ENCODE measurements around the gene ADTRP. TPM values are rescaled to one million over a fixed set of nuclear protein-coding genes. Genes with fewer than 3 reads are reported as not detected.

Gene ADTRP
- total RNA-seq, 2 experiments from 2014 or later: not detected

DNA sequence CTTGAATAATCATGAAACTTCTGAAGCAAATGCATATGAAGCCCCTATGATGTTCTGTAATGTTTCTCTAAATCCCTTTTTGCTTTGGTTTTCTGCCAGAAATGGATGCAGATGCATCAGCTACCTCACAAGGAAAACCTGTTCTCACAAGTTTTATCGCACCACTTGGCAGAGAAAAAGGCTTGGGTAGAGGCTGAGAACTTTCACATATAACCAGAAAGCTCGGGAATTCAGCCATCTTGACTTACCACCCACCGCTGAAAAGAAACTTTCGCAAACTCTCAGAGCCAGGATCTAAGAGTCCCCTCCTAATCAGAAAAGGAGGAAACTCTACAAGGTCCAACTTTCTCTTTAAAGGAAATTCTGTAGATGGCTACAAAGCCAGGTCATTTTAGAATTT lies 36.2 kb upstream of the ADTRP start:
- ChIA-PET CTCF (ENCODE audit: unreplicated experiment) (no interaction called here), POLR2A (interaction anchor here (0.6 to 0.7 kb wide), 2 partner anchors 172 to 414 kb away, joined by 3 read pairs; no protein-coding TSS in a partner anchor)
- no peaks in the 10 kb centered on the region for H3K36me3 ChIP-seq (ENCODE audit: insufficient read depth, low read length)
- H3K4me1 ChIP-seq (ENCODE audit: insufficient read depth, low read length, poor library complexity, severe bottlenecking): no peaks in the 10 kb centered on the region
- no peak overlapping the region for H3K27ac ChIP-seq (ENCODE audit: low read depth, low read length, poor library complexity, severe bottlenecking)
- H3K79me2 ChIP-seq (ENCODE audit: insufficient read depth, low read depth, low read length): no peaks in the 10 kb centered on the region
- DNase-seq (ENCODE audit: low spot score): no peak
- H3K9me2 ChIP-seq (ENCODE audit: insufficient read depth, low read length): no peaks in the 10 kb centered on the region
- H4K20me1 ChIP-seq (ENCODE audit: insufficient read depth, low read length): no peaks in the 10 kb centered on the region
- H3K4me3 ChIP-seq (ENCODE audit: low read depth, low read length, poor library complexity, severe bottlenecking): no peak overlapping the region
- H2AFZ ChIP-seq (ENCODE audit: low read length): no peak overlapping the region
- H3K4me2 ChIP-seq (ENCODE audit: low read length): no peak overlapping the region
- no peaks in the 10 kb centered on the region for H3K9me3 ChIP-seq (ENCODE audit: low read length)
- BruUV-seq (replicated peaks): no TSS peak
- TF ChIP-seq EZH2phosphoT487 (IDR thresholded peaks at IDR 0.05; ENCODE audit: borderline replicate concordance, low read depth, low read length): no peak
- TF ChIP-seq, protein P1, sequence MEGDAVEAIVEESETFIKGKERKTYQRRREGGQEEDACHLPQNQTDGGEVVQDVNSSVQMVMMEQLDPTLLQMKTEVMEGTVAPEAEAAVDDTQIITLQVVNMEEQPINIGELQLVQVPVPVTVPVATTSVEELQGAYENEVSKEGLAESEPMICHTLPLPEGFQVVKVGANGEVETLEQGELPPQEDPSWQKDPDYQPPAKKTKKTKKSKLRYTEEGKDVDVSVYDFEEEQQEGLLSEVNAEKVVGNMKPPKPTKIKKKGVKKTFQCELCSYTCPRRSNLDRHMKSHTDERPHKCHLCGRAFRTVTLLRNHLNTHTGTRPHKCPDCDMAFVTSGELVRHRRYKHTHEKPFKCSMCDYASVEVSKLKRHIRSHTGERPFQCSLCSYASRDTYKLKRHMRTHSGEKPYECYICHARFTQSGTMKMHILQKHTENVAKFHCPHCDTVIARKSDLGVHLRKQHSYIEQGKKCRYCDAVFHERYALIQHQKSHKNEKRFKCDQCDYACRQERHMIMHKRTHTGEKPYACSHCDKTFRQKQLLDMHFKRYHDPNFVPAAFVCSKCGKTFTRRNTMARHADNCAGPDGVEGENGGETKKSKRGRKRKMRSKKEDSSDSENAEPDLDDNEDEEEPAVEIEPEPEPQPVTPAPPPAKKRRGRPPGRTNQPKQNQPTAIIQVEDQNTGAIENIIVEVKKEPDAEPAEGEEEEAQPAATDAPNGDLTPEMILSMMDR (conservative IDR thresholded peaks at IDR 0.05; ENCODE audit: low read length): no peak
- intact Hi-C loops (cut with micrococcal nuclease; ENCODE audit: unreplicated experiment): no loop called here

DNA sequence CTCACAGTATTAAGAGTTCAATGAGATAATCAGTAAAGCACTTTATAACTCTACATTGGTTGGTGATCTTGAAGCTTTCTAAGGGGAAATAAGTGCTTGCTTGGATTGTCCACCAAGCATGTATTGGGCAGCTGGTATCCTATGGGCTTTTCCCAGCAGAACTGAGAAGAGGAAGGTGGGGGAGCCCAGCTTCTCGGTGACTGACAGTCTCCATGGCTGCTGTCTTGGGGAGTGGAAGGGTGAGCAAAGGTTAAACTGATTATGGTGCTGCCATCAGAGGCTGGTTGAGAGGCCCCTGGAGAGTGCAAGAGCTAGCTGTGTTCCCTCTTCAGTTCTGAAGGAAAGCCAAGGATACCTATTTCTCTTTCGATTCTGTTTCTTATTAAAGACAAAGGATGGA lies 35.5 kb upstream of the ADTRP start:
- Histone ChIP-seq H2AFZ (ENCODE audit: low read length) (no peak overlapping the region), H3K9me2 (ENCODE audit: insufficient read depth, low read length) (no peaks in the 10 kb centered on the region), H3K36me3 (ENCODE audit: insufficient read depth, low read length) (no peaks in the 10 kb centered on the region), H3K4me2 (ENCODE audit: low read length) (no peak overlapping the region), H3K27ac (ENCODE audit: low read depth, low read length, poor library complexity, severe bottlenecking) (no peak overlapping the region), H3K9me3 (ENCODE audit: low read length) (no peaks in the 10 kb centered on the region), H3K4me1 (ENCODE audit: insufficient read depth, low read length, poor library complexity, severe bottlenecking) (no peaks in the 10 kb centered on the region), H3K79me2 (ENCODE audit: insufficient read depth, low read depth, low read length) (no peaks in the 10 kb centered on the region), H4K20me1 (ENCODE audit: insufficient read depth, low read length) (no peaks in the 10 kb centered on the region), H3K4me3 (ENCODE audit: low read depth, low read length, poor library complexity, severe bottlenecking) (no peak overlapping the region)
- TF ChIP-seq, protein P1 (conservative IDR thresholded peaks at IDR 0.05; ENCODE audit: low read length): no peak
- TF ChIP-seq EZH2phosphoT487 (IDR thresholded peaks at IDR 0.05; ENCODE audit: borderline replicate concordance, low read depth, low read length): no peak
- intact Hi-C loops (cut with micrococcal nuclease; ENCODE audit: unreplicated experiment): no loop called here
- POLR2A ChIA-PET: interaction anchor here (0.6 kb wide), 1 partner anchor 45 kb away, joined by 4 read pairs; no protein-coding TSS in a partner anchor
- BruUV-seq (replicated peaks): no TSS peak
- CTCF ChIA-PET (ENCODE audit: unreplicated experiment): no interaction called here
- DNase-seq (ENCODE audit: low spot score): no peak

DNA sequence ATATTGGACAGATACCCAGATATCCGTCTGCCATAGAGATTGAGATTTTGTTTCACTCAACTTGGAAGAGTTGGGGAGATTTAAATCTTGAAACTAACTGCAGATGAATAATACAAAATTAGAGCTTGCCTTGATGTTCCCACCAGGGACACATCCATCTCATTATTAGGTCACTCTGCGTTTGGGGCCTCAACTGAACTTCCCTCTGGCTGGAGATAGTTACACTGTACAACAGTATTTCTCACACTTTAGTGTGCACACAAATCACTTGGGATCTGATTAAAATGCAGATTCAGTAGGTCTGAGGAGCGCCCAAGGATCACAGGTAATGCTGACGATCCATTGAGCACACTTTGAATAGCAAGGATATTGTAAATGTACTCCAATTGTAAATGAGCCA lies 35.0 kb upstream of the ADTRP start:
- no peak overlapping the region for H2AFZ ChIP-seq (ENCODE audit: low read length)
- ChIA-PET CTCF (ENCODE audit: unreplicated experiment) (no interaction called here), POLR2A (interaction anchor here (1.5 kb wide), 1 partner anchor 8 kb away, joined by 4 read pairs; no protein-coding TSS in a partner anchor)
- H3K4me1 ChIP-seq (ENCODE audit: insufficient read depth, low read length, poor library complexity, severe bottlenecking): no peaks in the 10 kb centered on the region
- H3K36me3 ChIP-seq (ENCODE audit: insufficient read depth, low read length): no peaks in the 10 kb centered on the region
- no peak overlapping the region for H3K27ac ChIP-seq (ENCODE audit: low read depth, low read length, poor library complexity, severe bottlenecking)
- no peak for DNase-seq (ENCODE audit: low spot score)
- no peak overlapping the region for H3K4me2 ChIP-seq (ENCODE audit: low read length)
- no peak overlapping the region for H3K4me3 ChIP-seq (ENCODE audit: low read depth, low read length, poor library complexity, severe bottlenecking)
- no peaks in the 10 kb centered on the region for H3K9me2 ChIP-seq (ENCODE audit: insufficient read depth, low read length)
- no peaks in the 10 kb centered on the region for H3K79me2 ChIP-seq (ENCODE audit: insufficient read depth, low read depth, low read length)
- BruUV-seq (replicated peaks): no TSS peak
- no peaks in the 10 kb centered on the region for H4K20me1 ChIP-seq (ENCODE audit: insufficient read depth, low read length)
- no peaks in the 10 kb centered on the region for H3K9me3 ChIP-seq (ENCODE audit: low read length)
- intact Hi-C loops (cut with micrococcal nuclease; ENCODE audit: unreplicated experiment): no loop called here
- TF ChIP-seq, protein P1 (conservative IDR thresholded peaks at IDR 0.05; ENCODE audit: low read length): no peak
- no peak for TF ChIP-seq EZH2phosphoT487 (IDR thresholded peaks at IDR 0.05; ENCODE audit: borderline replicate concordance, low read depth, low read length)

Measured in OCI-LY7 (cell line).